Hepatocyte (in vitro differentiated cells): Measurements from ENCODE around the gene CBY3. TPM values are rescaled to one million over a fixed set of nuclear protein-coding genes. Genes with fewer than 3 reads are reported as not detected.
"Not testable (repeated sequence)": the region's sequence is repeated elsewhere in the genome, so short reads cannot be mapped to it uniquely, and the experiment has no call there.

Experiments
- DNase-seq: peaks from one replicate; pipeline ENCODE4 v3.0.0-alpha.2; 2016; ENCODE audit warnings: low spot score
- H2AFZ ChIP-seq: fragments of 200-600 bp; sonication (generic); 2 replicates; pipeline ENCODE4 v1.6.0; 2016; ENCODE audit warnings: antibody characterized with exemption, mild to moderate bottlenecking
- H3K27ac ChIP-seq: fragments of 200-600 bp; sonication (generic); 2 replicates; pipeline ENCODE4 v1.5.1; 2016; ENCODE audit warnings: mild to moderate bottlenecking
- H3K27me3 ChIP-seq: fragments of 200-600 bp; sonication (generic); 2 replicates; pipeline ENCODE4 v1.6.1; 2016
- H3K36me3 ChIP-seq: fragments of 200-600 bp; sonication (generic); replicated peaks from 2 replicates; pipeline ENCODE4 v1.5.1; 2016; ENCODE audit warnings: low read depth; ENCODE audit not compliant: insufficient read depth
- H3K4me1 ChIP-seq: fragments of 200-600 bp; sonication (generic); 2 replicates; pipeline ENCODE4 v1.5.1; 2016; ENCODE audit warnings: mild to moderate bottlenecking, moderate library complexity; ENCODE audit not compliant: insufficient read depth
- H3K4me2 ChIP-seq: fragments of 200-600 bp; sonication (generic); 2 replicates; pipeline ENCODE4 v1.6.0; 2016
- H3K4me3 ChIP-seq: fragments of 200-600 bp; sonication (generic); 2 replicates; pipeline ENCODE4 v1.5.1; 2016; ENCODE audit warnings: mild to moderate bottlenecking
- H3K79me2 ChIP-seq: fragments of 200-600 bp; sonication (generic); 2 replicates; pipeline ENCODE4 v1.6.0; 2017; ENCODE audit warnings: mild to moderate bottlenecking
- H3K9me2 ChIP-seq: fragments of 200-600 bp; sonication (generic); replicated peaks from 2 replicates; pipeline ENCODE4 v1.6.0; 2017; ENCODE audit warnings: mild to moderate bottlenecking; ENCODE audit not compliant: insufficient read depth
- H3K9me3 ChIP-seq: fragments of 200-600 bp; sonication (generic); 2 replicates; pipeline ENCODE4 v1.5.1; 2016; ENCODE audit warnings: low read depth, mild to moderate bottlenecking
- H4K20me1 ChIP-seq: fragments of 200-600 bp; sonication (generic); 2 replicates; pipeline ENCODE4 v1.6.0; 2016; ENCODE audit warnings: mild to moderate bottlenecking; ENCODE audit not compliant: insufficient read depth, poor library complexity, severe bottlenecking
- EZH2 ChIP-seq: fragments of 200-600 bp; sonication (generic); IDR thresholded peaks from 2 replicates; pipeline ENCODE4 v1.6.1; 2016; ENCODE audit warnings: antibody characterized with exemption, mild to moderate bottlenecking, borderline replicate concordance
- EZH2phosphoT487 ChIP-seq: fragments of 200-600 bp; sonication (generic); IDR thresholded peaks from one replicate; pipeline ENCODE4 v1.6.1; 2018; ENCODE audit warnings: antibody characterized with exemption, mild to moderate bottlenecking, low read depth, moderate library complexity; ENCODE audit not compliant: unreplicated experiment, severe bottlenecking
- WGBS: methylation state at CpG from one replicate; pipeline ENCODE4 v1.1.6; 2016; ENCODE audit warnings: low lambda C conversion rate; ENCODE audit errors: missing lambda C conversion rate; 5-methylcytosine and 5-hydroxymethylcytosine counted together
- polyA plus RNA-seq: library from polyadenylated mRNA; unstranded; fragments of >200 nt; fragmentation: Nextera tagmentation; extraction: Ambion mirVana; gene quantifications from 2 replicates; pipeline ENCODE4 v1.2.1, GENCODE V29; 2016
- total RNA-seq: library from RNA; depleted of rRNA; stranded (reverse); fragments of >200 nt; gene quantifications from 2 replicates; pipeline ENCODE4 v1.2.3, GENCODE V29; 2014
- TF ChIP-seq, protein P1 (sequence below): fragments of 200-600 bp; sonication (generic); IDR thresholded peaks from 2 replicates; pipeline ENCODE4 v1.5.1; 2016; ENCODE audit warnings: antibody characterized with exemption, mild to moderate bottlenecking; ENCODE audit not compliant: poor library complexity

Gene CBY3
- total and polyA plus RNA-seq, 2 experiments from 2014 or later = not detected

GRCh38 chr5:179694561-179694960 lies 13.7 kb upstream of the CBY3 start:
- TF ChIP-seq, protein P1, sequence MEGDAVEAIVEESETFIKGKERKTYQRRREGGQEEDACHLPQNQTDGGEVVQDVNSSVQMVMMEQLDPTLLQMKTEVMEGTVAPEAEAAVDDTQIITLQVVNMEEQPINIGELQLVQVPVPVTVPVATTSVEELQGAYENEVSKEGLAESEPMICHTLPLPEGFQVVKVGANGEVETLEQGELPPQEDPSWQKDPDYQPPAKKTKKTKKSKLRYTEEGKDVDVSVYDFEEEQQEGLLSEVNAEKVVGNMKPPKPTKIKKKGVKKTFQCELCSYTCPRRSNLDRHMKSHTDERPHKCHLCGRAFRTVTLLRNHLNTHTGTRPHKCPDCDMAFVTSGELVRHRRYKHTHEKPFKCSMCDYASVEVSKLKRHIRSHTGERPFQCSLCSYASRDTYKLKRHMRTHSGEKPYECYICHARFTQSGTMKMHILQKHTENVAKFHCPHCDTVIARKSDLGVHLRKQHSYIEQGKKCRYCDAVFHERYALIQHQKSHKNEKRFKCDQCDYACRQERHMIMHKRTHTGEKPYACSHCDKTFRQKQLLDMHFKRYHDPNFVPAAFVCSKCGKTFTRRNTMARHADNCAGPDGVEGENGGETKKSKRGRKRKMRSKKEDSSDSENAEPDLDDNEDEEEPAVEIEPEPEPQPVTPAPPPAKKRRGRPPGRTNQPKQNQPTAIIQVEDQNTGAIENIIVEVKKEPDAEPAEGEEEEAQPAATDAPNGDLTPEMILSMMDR = no peak
- TF ChIP-seq EZH2phosphoT487 = no peak
- no peak for TF ChIP-seq EZH2
- DNase-seq = no peak
- Histone ChIP-seq H3K9me3 (no peaks in the 10 kb centered on the region), H3K27ac (no peak overlapping the region), H3K4me3 (no peak overlapping the region), H3K4me1 (peaks cover 14% of the 10 kb centered on the region), H2AFZ (no peak overlapping the region), H3K9me2 (no peaks in the 10 kb centered on the region), H3K79me2 (peaks cover 12% of the 10 kb centered on the region), H4K20me1 (no peaks in the 10 kb centered on the region), H3K36me3 (no peaks in the 10 kb centered on the region), H3K4me2 (no peak overlapping the region), H3K27me3 (no peaks in the 10 kb centered on the region)
- 89% methylated on average over 6 of the region's 6 CpGs for WGBS

DNA sequence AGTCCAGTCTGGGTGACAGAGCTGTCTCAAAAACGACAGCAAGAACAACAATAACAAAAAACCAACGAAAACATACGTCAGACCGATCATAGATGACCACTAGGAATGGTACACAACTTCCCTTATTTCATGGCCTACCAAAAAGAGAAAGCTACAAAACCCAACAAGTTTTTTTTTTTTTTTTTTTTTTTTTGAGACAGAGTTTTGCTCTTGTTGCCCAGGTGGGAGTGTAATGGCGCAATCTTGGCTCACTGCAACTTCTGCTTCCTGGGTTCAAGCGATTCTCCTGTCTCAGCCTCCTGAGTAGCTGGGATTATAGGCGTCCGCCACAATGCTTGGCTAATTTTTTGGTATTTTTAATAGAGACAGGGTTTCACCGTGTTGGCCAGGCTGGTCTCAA lies 8.4 kb upstream of the CBY3 start:
- not testable (repeated sequence) for H3K79me2 ChIP-seq, H3K9me3 ChIP-seq, H4K20me1 ChIP-seq, DNase-seq, H3K4me3 ChIP-seq, H3K4me1 ChIP-seq, H2AFZ ChIP-seq, H3K27ac ChIP-seq, H3K9me2 ChIP-seq, H3K36me3 ChIP-seq, H3K4me2 ChIP-seq, H3K27me3 ChIP-seq
- whole genome bisulfite sequencing = 89% methylated on average over 9 of the region's 9 CpGs

- Histone ChIP-seq H3K27me3 (no peaks in the 10 kb centered on the region), H3K9me3 (no peaks in the 10 kb centered on the region), H4K20me1 (no peaks in the 10 kb centered on the region), H3K4me2 (no peak overlapping the region), H3K36me3 (no peaks in the 10 kb centered on the region), H3K27ac (no peak overlapping the region), H3K9me2 (no peaks in the 10 kb centered on the region), H2AFZ (no peak overlapping the region), H3K4me3 (no peak overlapping the region), H3K4me1 (peaks cover 12% of the 10 kb centered on the region), H3K79me2 (peaks cover 24% of the 10 kb centered on the region)
- peak; percentile 23 for DNase-seq
- WGBS = 96% methylated on average over 9 of the region's 9 CpGs
- TF ChIP-seq EZH2 = no peak
- TF ChIP-seq EZH2phosphoT487 = no peak
- TF ChIP-seq, protein P1 = no peak
Measured at GRCh38 chr5:179680014-179680779, 637 bp downstream of the CBY3 start.

GRCh38 chr5:179679014-179679674 lies 1.7 kb downstream of the CBY3 start:
- Histone ChIP-seq H3K4me1 (peaks cover 12% of the 10 kb centered on the region), H3K4me3 (no peak overlapping the region), H3K9me2 (no peaks in the 10 kb centered on the region), H3K79me2 (peaks cover 24% of the 10 kb centered on the region), H3K9me3 (no peaks in the 10 kb centered on the region), H3K36me3 (no peaks in the 10 kb centered on the region), H4K20me1 (no peaks in the 10 kb centered on the region), H3K4me2 (peak overlapping the region; percentile 87), H2AFZ (peak overlapping the region; percentile 95), H3K27ac (peak overlapping the region; percentile 39), H3K27me3 (no peaks in the 10 kb centered on the region)
- DNase-seq = peak; percentile 36
- no peak for TF ChIP-seq EZH2phosphoT487
- TF ChIP-seq, protein P1 = no peak
- TF ChIP-seq EZH2 = no peak
- 65% methylated on average over 27 of the region's 41 CpGs for whole genome bisulfite sequencing
